Neuronal stem cell (in vitro differentiated cells): ENCODE measurements around the gene SLC66A2.

Source experiments
- DNase-seq: peaks from one replicate; pipeline ENCODE4 v3.0.0-alpha.2; 2013; ENCODE audit warnings: low spot score
- H2AFZ ChIP-seq: one replicate; pipeline ENCODE4 v1.6.1; 2013; ENCODE audit warnings: mild to moderate bottlenecking, low read length, inconsistent platforms
- H2AK5ac ChIP-seq: 2 replicates; pipeline ENCODE4 v1.6.1; 2013; ENCODE audit warnings: low read depth, mild to moderate bottlenecking, inconsistent platforms, low read length, moderate library complexity, mixed read lengths
- H2BK120ac ChIP-seq: 2 replicates; pipeline ENCODE4 v1.6.1; 2013; ENCODE audit warnings: low read depth, mild to moderate bottlenecking, inconsistent platforms, low read length, moderate library complexity, mixed read lengths
- H2BK12ac ChIP-seq: one replicate; pipeline ENCODE4 v1.6.1; 2013; ENCODE audit warnings: low read length, inconsistent platforms
- H2BK15ac ChIP-seq: 2 replicates; pipeline ENCODE4 v1.6.1; 2013; ENCODE audit warnings: mild to moderate bottlenecking, low read length, inconsistent platforms, mixed read lengths
- H2BK5ac ChIP-seq: one replicate; pipeline ENCODE4 v1.6.1; 2013; ENCODE audit warnings: inconsistent platforms, mild to moderate bottlenecking, low read length, moderate library complexity
- H3K14ac ChIP-seq: one replicate; pipeline ENCODE4 v1.6.1; 2013; ENCODE audit warnings: low read length, inconsistent platforms
- H3K18ac ChIP-seq: 2 replicates; pipeline ENCODE4 v1.6.1; 2013; ENCODE audit warnings: low read length, inconsistent platforms
- H3K23ac ChIP-seq: 2 replicates; pipeline ENCODE4 v1.6.1; 2013; ENCODE audit warnings: low read depth, mild to moderate bottlenecking, mixed read lengths, low read length, inconsistent platforms; ENCODE audit not compliant: poor library complexity
- H3K27ac ChIP-seq: replicated peaks from 3 replicates; pipeline ENCODE4 v1.5.1; 2013; ENCODE audit warnings: low read length, inconsistent platforms
- H3K27me3 ChIP-seq, 3 experiments: 2 replicates each; pipeline ENCODE4 v1.6.1; 2013; ENCODE audit warnings: low read length in 3 of 3, mild to moderate bottlenecking in 2 of 3, inconsistent platforms in 1 of 3, low read depth in 1 of 3, mixed read lengths in 1 of 3, moderate library complexity in 1 of 3; ENCODE audit not compliant: control insufficient read depth in 3 of 3, insufficient read depth in 3 of 3
- H3K36me3 ChIP-seq, 2 donors: replicated peaks in 1 of 2; 2 replicates each; pipeline ENCODE4 v1.6.1; 2013; ENCODE audit warnings: low read length in 2 of 2; ENCODE audit not compliant: control insufficient read depth in 2 of 2, insufficient read depth in 2 of 2
- H3K4ac ChIP-seq: 2 replicates; pipeline ENCODE4 v1.6.1; 2013; ENCODE audit warnings: inconsistent platforms, mild to moderate bottlenecking, low read length, moderate library complexity
- H3K4me1 ChIP-seq, 2 donors: 1 replicate in 1 of 2; 2 replicates in 1 of 2; pipeline ENCODE4 v1.6.1; 2013; ENCODE audit warnings: low read length in 2 of 2, low read depth in 1 of 2; ENCODE audit not compliant: control insufficient read depth in 2 of 2, insufficient read depth in 1 of 2
- H3K4me2 ChIP-seq: one replicate; pipeline ENCODE4 v1.6.1; 2013; ENCODE audit warnings: mild to moderate bottlenecking, low read length, inconsistent platforms; ENCODE audit not compliant: insufficient read depth, poor library complexity, severe bottlenecking
- H3K4me3 ChIP-seq, 2 donors: 2 replicates each; pipeline ENCODE4 v1.5.1; 2013; ENCODE audit warnings: low read length in 2 of 2, mild to moderate bottlenecking in 2 of 2, inconsistent platforms in 1 of 2, moderate library complexity in 1 of 2
- H3K79me1 ChIP-seq: one replicate; pipeline ENCODE4 v1.6.1; 2013; ENCODE audit warnings: low read depth, mild to moderate bottlenecking, inconsistent platforms, low read length, moderate library complexity
- H3K9ac ChIP-seq: one replicate; pipeline ENCODE4 v1.6.1; 2013; ENCODE audit warnings: mild to moderate bottlenecking, low read depth, low read length, inconsistent platforms; ENCODE audit not compliant: poor library complexity
- H3K9me3 ChIP-seq, 2 donors: replicated peaks in 1 of 2; 2 replicates each; pipeline versions ENCODE3 to v1.6.1; 2013; ENCODE audit warnings: low read length in 2 of 2, mild to moderate bottlenecking in 2 of 2, inconsistent platforms in 1 of 2, low read depth in 1 of 2, mixed read lengths in 1 of 2, moderate library complexity in 1 of 2; ENCODE audit not compliant: control insufficient read depth in 2 of 2, insufficient read depth in 1 of 2
- H4K8ac ChIP-seq: one replicate; pipeline ENCODE4 v1.6.1; 2013; ENCODE audit warnings: low read depth, mild to moderate bottlenecking, inconsistent platforms, low read length, moderate library complexity
- H4K91ac ChIP-seq: one replicate; pipeline ENCODE4 v1.6.1; 2013; ENCODE audit warnings: low read length, low read depth, mild to moderate bottlenecking, inconsistent platforms; ENCODE audit not compliant: poor library complexity
- WGBS, 2 donors: extraction: QIAGEN DNeasy Blood & Tissue Kit; methylation state at CpG; one replicate each; pipeline ENCODE4 v1.1.7; 2013; ENCODE audit warnings: missing lambda C conversion rate in 2 of 2, mixed read lengths in 1 of 2; ENCODE audit not compliant: insufficient read length in 2 of 2, insufficient replicate concordance in 1 of 2; ENCODE audit errors: extremely low coverage in 2 of 2; 5-methylcytosine and 5-hydroxymethylcytosine counted together

Gene SLC66A2

DNA sequence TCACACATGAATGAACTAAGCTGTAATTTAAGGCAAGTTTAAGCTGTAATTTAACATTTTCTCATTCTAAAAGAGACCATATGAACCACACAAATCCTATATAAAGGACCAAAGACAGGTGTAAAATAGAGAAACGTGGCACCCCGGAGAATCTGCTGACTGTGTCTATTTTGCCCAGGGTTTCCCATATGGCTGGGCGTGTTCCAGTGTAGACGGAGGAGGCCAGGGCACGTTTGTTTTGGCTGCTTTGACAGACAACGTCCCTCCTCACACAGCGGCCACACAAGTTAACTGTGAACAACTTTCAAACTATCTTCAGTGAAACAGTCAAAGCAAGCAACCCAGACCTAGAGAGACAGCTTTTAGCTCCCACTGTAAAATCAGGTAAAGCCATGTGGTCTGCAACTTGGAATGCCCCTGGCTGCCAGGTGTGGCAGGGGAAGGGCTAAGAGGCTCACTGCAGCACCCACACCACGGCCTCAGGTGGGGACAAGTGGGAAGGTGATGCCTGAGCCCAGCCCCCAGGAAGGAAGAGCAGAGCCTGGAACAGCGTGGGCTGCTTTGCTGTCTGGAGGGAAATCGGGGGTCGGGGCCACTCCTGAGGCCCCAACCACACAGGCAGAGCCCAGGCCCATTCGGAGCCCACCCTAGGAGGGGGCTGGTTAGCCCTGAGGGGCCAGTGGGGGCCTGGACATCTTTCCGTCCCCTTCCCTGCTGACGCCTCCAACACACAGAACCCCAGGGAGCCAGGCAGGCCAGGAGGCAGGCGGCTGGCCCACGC lies 40.7 kb downstream of the SLC66A2 start:
- H3K4me1 ChIP-seq: peaks cover 0 to 7% of the 10 kb centered on the region in 2 donors
- no CpG with 5 or more reads among the region's 16 CpGs for WGBS, 2 donors
- no peaks in the 10 kb centered on the region for H3K27me3 ChIP-seq
- H2BK12ac ChIP-seq: peak overlapping the region; percentile 12
- no peak overlapping the region for H3K4me3 ChIP-seq
- H3K4me2 ChIP-seq: no peak overlapping the region
- H4K91ac ChIP-seq: no peak overlapping the region
- H3K18ac ChIP-seq: peak overlapping the region; percentile 63
- no peak overlapping the region for H3K23ac ChIP-seq
- peaks cover 9 to 12% of the 10 kb centered on the region in 2 donors for H3K9me3 ChIP-seq
- no peak overlapping the region for H2BK5ac ChIP-seq
- peaks cover 7 to 44% of the 10 kb centered on the region in 2 donors for H3K36me3 ChIP-seq
- H2AK5ac ChIP-seq: no peak overlapping the region
- no peak overlapping the region for H2AFZ ChIP-seq
- H2BK15ac ChIP-seq: no peak overlapping the region
- H3K79me1 ChIP-seq: peaks cover 7% of the 10 kb centered on the region
- peak overlapping the region; percentile 84 for H3K9ac ChIP-seq
- no peak overlapping the region for H3K14ac ChIP-seq
- no peak overlapping the region for H2BK120ac ChIP-seq
- no peak for DNase-seq
- no peak overlapping the region for H3K4ac ChIP-seq
- H4K8ac ChIP-seq: no peak overlapping the region
- no peak overlapping the region for H3K27ac ChIP-seq

DNA sequence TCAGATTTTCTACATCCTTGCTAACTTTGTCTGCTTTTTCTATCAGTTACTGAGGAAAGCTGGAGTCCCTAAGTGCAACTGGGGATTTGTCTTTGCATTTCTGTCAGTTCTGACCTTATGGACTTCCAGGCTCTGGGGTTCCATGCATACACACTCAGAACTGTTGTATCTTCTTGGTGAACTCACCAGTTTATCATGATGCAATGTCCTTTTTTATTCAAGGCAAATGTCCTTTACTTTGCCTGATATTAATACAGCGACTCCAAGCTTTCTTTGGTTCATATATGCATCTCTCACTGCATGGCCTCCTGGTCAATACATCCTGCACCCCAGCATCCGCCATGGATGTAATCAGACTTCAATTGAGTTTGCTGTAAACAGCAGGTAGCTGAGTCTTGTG lies 44.7 kb downstream of the SLC66A2 start:
- peaks cover 0 to 5% of the 10 kb centered on the region in 2 donors for H3K4me1 ChIP-seq
- no peak overlapping the region for H2BK5ac ChIP-seq
- H3K9ac ChIP-seq: no peak overlapping the region
- no peak for DNase-seq
- H3K23ac ChIP-seq: no peak overlapping the region
- no peak overlapping the region for H4K91ac ChIP-seq
- WGBS, 2 donors: no CpG with 5 or more reads among the region's 2 CpGs
- H2BK12ac ChIP-seq: no peak overlapping the region
- H3K27me3 ChIP-seq: no peaks in the 10 kb centered on the region
- H3K4me3 ChIP-seq: no peak overlapping the region
- no peak overlapping the region for H2AFZ ChIP-seq
- no peaks in the 10 kb centered on the region for H3K79me1 ChIP-seq
- H3K4me2 ChIP-seq: no peak overlapping the region
- H2AK5ac ChIP-seq: no peak overlapping the region
- peaks cover 8 to 26% of the 10 kb centered on the region in 2 donors for H3K9me3 ChIP-seq
- no peak overlapping the region for H2BK120ac ChIP-seq
- H3K36me3 ChIP-seq: peaks cover 10 to 48% of the 10 kb centered on the region in 2 donors
- no peak overlapping the region for H3K27ac ChIP-seq
- no peak overlapping the region for H3K4ac ChIP-seq
- H4K8ac ChIP-seq: no peak overlapping the region
- H2BK15ac ChIP-seq: no peak overlapping the region
- H3K14ac ChIP-seq: no peak overlapping the region
- no peak overlapping the region for H3K18ac ChIP-seq

DNA sequence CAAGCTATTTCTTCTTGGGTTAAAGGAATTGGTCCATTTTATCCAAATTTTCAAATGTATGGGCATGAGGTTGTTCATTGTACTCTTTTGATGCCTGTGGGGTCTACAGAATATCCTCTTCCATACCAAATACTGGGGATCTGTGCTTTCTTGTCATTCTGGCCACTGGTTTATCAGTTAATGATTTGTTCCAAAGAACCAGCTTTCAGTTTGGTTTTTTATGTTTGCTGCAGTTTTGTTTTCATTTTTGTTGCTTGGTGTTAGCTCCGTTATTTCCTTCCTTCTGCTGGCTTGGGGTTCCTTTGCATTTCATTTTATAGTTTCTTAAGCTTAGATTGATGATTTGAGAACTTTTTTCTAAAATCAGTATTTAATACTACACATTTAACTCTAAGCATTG lies 45.5 kb downstream of the SLC66A2 start:
- Histone ChIP-seq H3K9me3 (peaks cover 8 to 29% of the 10 kb centered on the region in 2 donors), H3K14ac (no peak overlapping the region), H4K91ac (no peak overlapping the region), H3K4ac (no peak overlapping the region), H3K18ac (no peak overlapping the region), H4K8ac (no peak overlapping the region), H2BK15ac (no peak overlapping the region), H3K27me3 (no peaks in the 10 kb centered on the region), H3K4me2 (no peak overlapping the region), H2BK5ac (no peak overlapping the region), H2BK12ac (no peak overlapping the region), H2AK5ac (no peak overlapping the region), H3K9ac (no peak overlapping the region), H3K79me1 (no peaks in the 10 kb centered on the region), H3K27ac (no peak overlapping the region), H2BK120ac (no peak overlapping the region), H3K36me3 (peaks cover 10 to 48% of the 10 kb centered on the region in 2 donors), H3K4me3 (no peak overlapping the region), H3K23ac (no peak overlapping the region), H2AFZ (no peak overlapping the region), H3K4me1 (no peaks in the 10 kb centered on the region)
- WGBS, 2 donors: no CpG with 5 or more reads among the region's 1 CpG
- no peak for DNase-seq

DNA sequence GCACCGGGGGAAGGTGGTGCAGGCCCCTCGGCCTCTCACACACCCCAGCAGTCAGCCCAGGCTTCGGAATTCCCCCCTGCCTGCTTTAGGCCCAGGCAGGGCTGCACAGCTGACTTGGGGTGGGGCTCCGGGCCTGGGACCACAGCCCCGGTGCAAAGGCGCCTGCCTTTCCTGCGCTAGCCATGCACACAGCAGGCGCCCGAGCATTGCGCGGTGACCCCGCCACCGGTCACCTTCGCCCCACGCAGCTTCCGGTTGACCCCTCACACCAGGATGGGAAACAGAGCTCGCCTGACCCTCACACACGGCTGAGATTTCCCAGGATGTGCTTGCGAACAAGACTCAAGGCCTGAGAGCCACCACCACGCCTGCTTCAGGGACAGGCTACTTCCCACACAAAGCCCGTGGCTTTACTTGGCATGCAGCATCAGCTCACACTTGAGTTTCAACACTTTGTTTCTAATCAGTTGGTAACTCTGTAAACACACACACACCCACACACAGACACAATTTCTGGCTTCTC lies 46.0 kb downstream of the SLC66A2 start:
- Histone ChIP-seq H3K9me3 (peaks cover 12 to 33% of the 10 kb centered on the region in 2 donors), H3K79me1 (no peaks in the 10 kb centered on the region), H3K27me3 (no peaks in the 10 kb centered on the region), H2BK15ac (no peak overlapping the region), H3K4me3 (no peak overlapping the region), H2AFZ (no peak overlapping the region), H3K4ac (no peak overlapping the region), H2BK120ac (no peak overlapping the region), H3K27ac (no peak overlapping the region), H3K4me1 (no peaks in the 10 kb centered on the region), H3K9ac (no peak overlapping the region), H4K8ac (no peak overlapping the region), H2AK5ac (no peak overlapping the region), H4K91ac (no peak overlapping the region), H3K14ac (no peak overlapping the region), H3K23ac (no peak overlapping the region), H3K4me2 (no peak overlapping the region), H2BK12ac (no peak overlapping the region), H3K36me3 (peaks cover 10 to 48% of the 10 kb centered on the region in 2 donors), H2BK5ac (no peak overlapping the region), H3K18ac (no peak overlapping the region)
- WGBS, 2 donors: no CpG with 5 or more reads among the region's 21 CpGs
- DNase-seq: no peak
